ENCODE results near the gene PSMG3.

DNA sequence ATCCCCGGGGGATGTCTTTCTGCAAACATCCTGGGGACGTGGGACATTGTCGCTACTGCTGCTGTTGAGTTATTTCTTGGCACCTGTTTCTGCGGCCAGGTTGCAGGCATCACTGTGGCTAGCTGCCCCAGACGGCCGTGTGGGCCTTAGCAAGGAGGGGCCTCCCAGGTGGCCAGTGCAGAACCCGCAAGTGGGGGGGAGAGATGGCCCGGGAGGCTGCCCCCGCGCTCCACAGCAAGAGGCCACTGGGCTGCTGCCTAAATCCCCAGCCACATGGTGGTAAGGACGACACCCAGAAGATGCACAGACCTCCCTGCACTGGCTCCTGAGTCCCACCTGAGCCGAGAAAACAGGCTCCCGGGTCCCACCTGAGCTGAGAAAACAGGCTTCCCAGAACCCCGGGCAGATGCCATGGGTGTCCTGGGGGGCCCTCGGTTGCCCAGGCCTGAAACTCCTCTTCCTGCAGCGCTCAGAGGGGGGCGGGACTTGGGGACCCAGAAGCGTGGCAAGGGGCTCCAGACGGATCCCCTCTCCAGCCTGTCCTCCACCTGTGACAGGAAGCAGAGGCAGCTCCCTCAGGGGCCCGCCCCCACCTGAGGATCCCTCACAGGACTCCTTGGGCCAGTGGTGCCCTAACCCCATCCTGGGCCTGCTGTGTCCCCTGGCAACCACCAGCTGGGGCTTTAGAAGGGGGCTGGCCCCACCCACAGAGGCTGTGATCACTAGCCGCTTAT, 40.3 kb downstream of the PSMG3 start:
- TF ChIP-seq, protein P1, sequence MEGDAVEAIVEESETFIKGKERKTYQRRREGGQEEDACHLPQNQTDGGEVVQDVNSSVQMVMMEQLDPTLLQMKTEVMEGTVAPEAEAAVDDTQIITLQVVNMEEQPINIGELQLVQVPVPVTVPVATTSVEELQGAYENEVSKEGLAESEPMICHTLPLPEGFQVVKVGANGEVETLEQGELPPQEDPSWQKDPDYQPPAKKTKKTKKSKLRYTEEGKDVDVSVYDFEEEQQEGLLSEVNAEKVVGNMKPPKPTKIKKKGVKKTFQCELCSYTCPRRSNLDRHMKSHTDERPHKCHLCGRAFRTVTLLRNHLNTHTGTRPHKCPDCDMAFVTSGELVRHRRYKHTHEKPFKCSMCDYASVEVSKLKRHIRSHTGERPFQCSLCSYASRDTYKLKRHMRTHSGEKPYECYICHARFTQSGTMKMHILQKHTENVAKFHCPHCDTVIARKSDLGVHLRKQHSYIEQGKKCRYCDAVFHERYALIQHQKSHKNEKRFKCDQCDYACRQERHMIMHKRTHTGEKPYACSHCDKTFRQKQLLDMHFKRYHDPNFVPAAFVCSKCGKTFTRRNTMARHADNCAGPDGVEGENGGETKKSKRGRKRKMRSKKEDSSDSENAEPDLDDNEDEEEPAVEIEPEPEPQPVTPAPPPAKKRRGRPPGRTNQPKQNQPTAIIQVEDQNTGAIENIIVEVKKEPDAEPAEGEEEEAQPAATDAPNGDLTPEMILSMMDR (IDR thresholded peaks at IDR 0.05), result no peak
- TF ChIP-seq POLR2A (IDR thresholded peaks at IDR 0.05; ENCODE audit: low read length) (no peak), EP300 (IDR thresholded peaks at IDR 0.05) (no peak), SMC3 (IDR thresholded peaks at IDR 0.05) (no peak), FOSL2 (IDR thresholded peaks at IDR 0.05) (no peak), FOSL2 (CRISPR knock-in tag; IDR thresholded peaks at IDR 0.05) (no peak), CBX2 (IDR thresholded peaks at IDR 0.05; ENCODE audit: borderline replicate concordance, low read depth) (no peak), ESRRA (IDR thresholded peaks at IDR 0.05; ENCODE audit: borderline replicate concordance, low read length) (no peak)
- TF ChIP-seq, protein P2, sequence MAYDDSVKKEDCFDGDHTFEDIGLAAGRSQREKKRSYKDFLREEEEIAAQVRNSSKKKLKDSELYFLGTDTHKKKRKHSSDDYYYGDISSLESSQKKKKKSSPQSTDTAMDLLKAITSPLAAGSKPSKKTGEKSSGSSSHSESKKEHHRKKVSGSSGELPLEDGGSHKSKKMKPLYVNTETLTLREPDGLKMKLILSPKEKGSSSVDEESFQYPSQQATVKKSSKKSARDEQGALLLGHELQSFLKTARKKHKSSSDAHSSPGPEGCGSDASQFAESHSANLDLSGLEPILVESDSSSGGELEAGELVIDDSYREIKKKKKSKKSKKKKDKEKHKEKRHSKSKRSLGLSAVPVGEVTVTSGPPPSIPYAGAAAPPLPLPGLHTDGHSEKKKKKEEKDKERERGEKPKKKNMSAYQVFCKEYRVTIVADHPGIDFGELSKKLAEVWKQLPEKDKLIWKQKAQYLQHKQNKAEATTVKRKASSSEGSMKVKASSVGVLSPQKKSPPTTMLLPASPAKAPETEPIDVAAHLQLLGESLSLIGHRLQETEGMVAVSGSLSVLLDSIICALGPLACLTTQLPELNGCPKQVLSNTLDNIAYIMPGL (CRISPR knock-in tag; IDR thresholded peaks at IDR 0.05; ENCODE audit: borderline replicate concordance), result no peak
- TF ChIP-seq, protein P3, sequence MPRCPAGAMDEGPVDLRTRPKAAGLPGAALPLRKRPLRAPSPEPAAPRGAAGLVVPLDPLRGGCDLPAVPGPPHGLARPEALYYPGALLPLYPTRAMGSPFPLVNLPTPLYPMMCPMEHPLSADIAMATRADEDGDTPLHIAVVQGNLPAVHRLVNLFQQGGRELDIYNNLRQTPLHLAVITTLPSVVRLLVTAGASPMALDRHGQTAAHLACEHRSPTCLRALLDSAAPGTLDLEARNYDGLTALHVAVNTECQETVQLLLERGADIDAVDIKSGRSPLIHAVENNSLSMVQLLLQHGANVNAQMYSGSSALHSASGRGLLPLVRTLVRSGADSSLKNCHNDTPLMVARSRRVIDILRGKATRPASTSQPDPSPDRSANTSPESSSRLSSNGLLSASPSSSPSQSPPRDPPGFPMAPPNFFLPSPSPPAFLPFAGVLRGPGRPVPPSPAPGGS (IDR thresholded peaks at IDR 0.05), result no peak
